HG03342 (cell line): ENCODE data around the gene CDH23.

ENCODE experiments used
- ATAC-seq: cut with Tn5 transposase; IDR thresholded peaks from one replicate; pipeline ENCODE4 v1.9.1; 2021; ENCODE audit warnings: mild to moderate bottlenecking, moderate library complexity; ENCODE audit not compliant: unreplicated experiment

Gene CDH23

GRCh38 chr10:71836596-71836974 is 439.9 kb downstream of the CDH23 start:
- ATAC-seq: no peak

GRCh38 chr10:71837098-71837827 is 440.5 kb downstream of the CDH23 start:
- no peak for ATAC-seq

DNA sequence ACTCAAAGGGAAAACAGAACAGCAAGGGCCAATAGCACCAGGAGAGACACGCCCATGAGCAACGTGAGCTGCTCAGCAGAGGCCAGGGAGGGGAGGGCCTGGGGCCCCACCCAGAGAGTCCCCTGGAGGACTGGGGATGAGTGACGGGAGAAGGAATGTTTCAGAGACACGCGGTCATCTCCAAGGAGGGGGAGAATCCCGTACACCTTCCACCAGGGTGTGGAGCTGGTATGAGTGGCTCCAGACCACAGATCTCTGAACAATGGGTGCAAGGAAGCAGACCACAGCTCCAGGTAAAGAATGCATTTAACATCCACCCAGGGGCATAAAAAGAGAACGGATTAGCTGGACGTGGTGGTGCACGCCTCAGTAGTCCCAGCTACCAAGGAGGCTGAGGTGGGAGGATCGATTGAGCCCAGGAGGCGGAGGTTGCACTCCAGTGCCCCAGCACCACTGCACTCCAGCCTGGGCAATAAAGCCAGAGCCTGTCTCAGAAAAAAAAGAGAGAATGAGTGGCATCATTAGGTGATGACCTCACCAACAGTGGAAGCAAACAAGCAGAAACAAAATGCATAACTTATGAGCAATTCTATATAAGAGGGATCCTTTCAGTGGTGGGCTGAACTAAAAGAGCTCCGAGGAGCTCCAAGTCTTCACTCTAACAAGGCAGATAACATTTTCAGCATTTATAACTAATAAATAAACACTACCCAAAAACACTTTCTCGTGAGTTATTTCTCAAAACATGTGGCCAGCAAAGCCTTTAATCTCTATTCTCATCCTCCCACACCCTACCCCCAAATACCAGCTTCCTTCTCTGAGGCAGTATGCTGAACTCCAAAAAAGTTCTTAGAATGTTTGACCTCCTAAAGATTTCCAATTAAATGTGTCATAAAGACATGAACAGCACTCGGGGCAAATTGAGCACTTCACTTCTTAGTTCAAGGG is 441.8 kb downstream of the CDH23 start:
- no peak for ATAC-seq

GRCh38 chr10:71840177-71840957 is 443.6 kb downstream of the CDH23 start:
- no peak for ATAC-seq

GRCh38 chr10:71840958-71841335 is 444.2 kb downstream of the CDH23 start:
- no peak for ATAC-seq

GRCh38 chr10:71842422-71842821 is 445.7 kb downstream of the CDH23 start:
- ATAC-seq: no peak

DNA sequence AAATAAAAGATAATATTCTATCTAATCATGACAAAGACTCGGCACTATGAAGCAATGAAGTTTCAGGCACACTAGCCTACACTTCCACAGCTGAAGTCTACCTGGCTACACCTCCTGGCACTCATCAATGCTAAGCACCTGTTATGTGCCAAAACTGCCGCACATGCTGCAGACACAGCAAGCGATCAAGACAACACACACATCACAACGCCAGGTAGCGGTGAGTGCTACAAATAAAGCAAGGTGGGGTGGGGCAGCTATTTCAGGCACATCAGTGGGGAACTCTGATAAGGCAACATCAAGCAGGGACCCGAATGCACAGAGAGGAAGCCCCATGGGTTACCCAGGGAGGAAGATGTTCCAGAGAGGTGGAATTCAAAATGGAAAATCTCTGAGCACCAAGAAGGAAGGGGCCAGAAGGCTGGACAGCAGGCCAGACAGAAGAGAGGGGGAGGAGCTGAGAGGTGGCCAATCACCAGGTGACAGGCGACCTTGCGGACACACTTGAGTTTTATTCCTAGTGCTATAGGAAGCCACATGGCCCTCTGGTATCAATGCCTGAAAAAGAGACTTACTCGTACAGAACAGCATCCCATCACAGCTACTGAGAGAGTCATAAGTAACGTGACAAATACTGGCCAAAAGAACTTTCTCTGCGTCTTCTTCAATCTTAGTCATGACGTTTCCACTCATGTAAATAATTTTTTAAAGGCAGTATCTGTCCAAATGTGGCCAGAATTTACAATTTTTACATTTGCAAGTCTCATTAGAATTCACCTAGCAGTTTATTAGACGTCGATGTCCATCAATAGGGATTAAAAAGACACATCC is 446.4 kb downstream of the CDH23 start:
- ATAC-seq: no peak

DNA sequence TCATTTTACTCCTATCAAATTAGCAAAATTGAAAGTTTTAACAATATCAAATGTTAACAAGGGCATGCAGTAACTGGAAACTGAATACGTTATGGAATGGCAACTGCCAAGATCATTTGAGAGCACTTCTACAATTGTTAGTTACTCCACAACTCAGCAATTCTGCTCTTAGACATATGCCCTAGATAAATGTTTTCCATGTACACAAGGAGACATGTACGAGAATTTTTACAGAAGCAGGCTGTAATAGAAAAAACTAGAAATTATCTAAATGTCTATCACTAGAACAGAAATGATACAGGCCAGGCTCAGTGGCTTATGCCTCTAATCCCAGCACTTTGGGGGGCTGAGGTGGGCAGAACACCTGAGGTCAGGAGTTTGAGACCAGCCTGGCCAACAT is 447.4 kb downstream of the CDH23 start:
- no peak for ATAC-seq

DNA sequence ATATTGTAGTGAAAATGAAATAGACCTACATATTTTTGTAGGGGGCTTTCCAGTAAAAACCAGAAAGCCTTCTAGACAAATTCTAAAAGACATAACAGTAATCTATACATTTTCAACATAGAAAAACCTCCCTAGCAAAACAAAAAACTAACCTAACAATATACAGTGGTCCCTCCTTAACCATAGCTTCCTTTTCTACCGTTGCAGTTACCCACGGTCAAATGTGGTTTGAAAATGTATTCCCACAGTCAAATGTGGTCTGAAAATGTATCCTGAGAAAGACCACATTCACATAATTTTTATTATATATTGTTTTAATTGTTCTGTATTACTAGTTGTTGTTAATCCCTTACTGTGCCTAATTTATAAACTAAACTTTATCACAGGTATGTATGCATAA is 448.0 kb downstream of the CDH23 start:
- no peak for ATAC-seq

- ATAC-seq: no peak
These were observed 449.0 kb downstream of the CDH23 start for GRCh38 chr10:71845410-71846405.

- ATAC-seq: no peak
These were observed 450.1 kb downstream of the CDH23 start for GRCh38 chr10:71846816-71847215.

DNA sequence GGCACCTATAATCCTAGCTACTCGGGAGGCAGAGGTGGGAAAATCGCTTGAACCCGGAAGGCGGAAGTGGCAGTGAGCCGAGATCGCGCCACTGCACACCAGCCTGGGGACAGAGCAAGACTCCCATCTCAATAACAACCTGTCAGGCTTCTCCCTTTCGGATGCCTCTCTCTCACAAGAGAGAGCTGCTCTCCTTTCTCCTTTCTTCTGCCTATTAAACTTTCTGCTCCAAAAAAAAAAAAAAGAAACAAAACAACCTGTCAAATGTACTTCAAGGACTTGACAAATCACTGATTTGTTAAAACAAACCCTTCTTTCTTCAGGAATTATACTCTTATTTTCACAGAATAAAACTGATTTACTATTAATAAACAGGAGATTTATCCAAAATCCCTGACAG is 450.7 kb downstream of the CDH23 start:
- no peak for ATAC-seq

DNA sequence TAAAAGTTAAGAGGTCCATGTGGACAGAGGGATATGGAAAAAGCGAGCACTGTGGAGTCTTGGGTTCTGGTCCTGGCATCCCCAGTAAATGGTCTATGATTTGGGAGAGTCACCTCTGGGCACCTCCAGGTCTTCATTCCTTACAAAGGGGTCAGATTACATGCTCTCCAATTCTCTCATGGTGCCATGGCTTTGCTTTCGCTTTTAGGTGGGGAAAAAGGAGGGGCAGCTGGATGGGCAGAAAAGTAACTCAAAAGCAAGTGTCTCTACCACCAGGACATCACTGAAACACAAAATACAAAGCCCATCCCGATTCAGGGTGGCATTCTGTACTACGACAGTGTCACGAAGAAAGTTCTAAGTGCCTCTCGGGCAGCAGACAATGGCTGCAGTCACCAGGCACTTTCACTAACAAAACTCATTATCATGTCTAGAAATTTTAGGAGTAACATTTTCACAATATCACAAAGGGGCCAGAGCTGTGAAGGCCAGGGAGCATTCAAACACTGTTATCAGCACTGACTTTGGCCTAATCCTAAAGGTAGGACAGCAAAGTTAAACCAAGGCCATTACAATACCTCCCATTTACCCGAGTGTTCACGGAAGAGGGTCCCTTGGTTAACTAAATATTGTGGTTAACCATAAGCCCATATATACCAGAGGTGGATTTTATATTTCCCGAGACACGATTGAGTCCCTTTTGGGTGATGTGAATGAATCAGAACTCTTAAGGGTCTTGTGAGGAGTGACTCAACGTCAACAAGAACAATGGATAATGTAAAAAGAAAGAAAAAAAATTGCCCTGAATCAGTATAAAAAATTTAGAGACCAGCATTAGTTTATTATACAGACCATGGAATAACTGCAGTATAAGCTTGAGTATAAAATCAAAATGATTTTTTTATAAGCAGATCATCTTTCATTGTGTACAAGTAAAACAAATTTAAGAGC is 451.9 kb downstream of the CDH23 start:
- no peak for ATAC-seq

GRCh38 chr10:71849461-71849908 is 452.8 kb downstream of the CDH23 start:
- ATAC-seq: no peak

DNA sequence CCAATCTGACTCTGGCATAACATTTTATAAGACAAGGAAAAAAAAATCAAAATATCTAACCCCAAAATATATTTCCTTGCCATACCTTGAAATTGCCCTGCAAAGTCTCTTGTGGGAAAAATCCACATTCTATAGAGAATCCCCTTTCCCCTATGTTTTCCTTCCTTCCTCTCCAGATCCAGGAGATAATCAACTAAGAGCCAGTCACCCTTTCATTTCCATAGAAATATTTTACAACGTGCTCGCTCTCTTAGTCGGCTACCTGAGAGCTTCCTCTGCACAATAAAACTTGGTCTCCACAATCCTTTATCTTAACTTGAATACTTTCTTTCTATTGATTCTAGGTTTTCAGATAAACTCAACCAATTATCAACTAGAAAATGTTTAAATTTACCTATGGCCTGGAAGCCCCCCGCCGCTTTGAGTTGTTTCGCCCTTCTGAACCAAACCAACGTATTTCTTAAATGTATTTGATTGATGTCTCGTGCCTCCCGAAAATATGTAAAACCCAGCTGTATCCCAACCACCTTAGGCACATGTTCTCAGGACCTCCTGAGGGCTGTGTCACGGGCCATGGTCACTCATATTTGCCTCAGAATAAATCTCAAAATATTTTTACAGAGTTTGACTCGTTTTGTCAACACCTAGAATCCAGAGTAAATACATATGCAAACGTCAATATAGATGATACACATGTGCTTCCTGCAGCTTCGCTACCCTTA is 453.5 kb downstream of the CDH23 start:
- no peak for ATAC-seq

GRCh38 chr10:71850743-71851464 is 454.2 kb downstream of the CDH23 start, which contains the start of gene PSAP:
TSS of gene PSAP (minus strand) at chr10:71851251. CDS start at chr10:71851221, 30 bp downstream.
- peak; percentile 91 for ATAC-seq
